ENCODE measurements around the gene INHBB.

INHBB gene

GRCh38 chr2:120347396-120348060, 1.6 kb downstream of the INHBB start:
- DNase-seq (ENCODE audit: extremely low spot score): no peak
- no peak for TF ChIP-seq CTCF (IDR thresholded peaks at IDR 0.05; ENCODE audit: control extremely low read depth, extremely low read depth, low read depth, missing control alignments)
- CTCF ChIA-PET: interaction anchor here (2.7 kb wide), 1 partner anchor 34 kb away, joined by 7 read pairs; no protein-coding TSS in a partner anchor
- POLR2A ChIA-PET: no interaction called here

- ChIA-PET CTCF (interaction anchor here (2.7 kb wide), 1 partner anchor 35 kb away, joined by 7 read pairs; no protein-coding TSS in a partner anchor), POLR2A (no interaction called here)
- no peak for DNase-seq (ENCODE audit: extremely low spot score)
- no peak for TF ChIP-seq CTCF (IDR thresholded peaks at IDR 0.05; ENCODE audit: control extremely low read depth, extremely low read depth, low read depth, missing control alignments)
Observed at GRCh38 chr2:120348134-120348736, 2.3 kb downstream of the INHBB start.

- ChIA-PET CTCF (interaction anchor here (2.7 kb wide), 1 partner anchor 36 kb away, joined by 7 read pairs; no protein-coding TSS in a partner anchor), POLR2A (no interaction called here)
- TF ChIP-seq CTCF (IDR thresholded peaks at IDR 0.05; ENCODE audit: control extremely low read depth, extremely low read depth, low read depth, missing control alignments): no peak
- no peak for DNase-seq (ENCODE audit: extremely low spot score)
Observed at GRCh38 chr2:120348737-120349439, 3.0 kb downstream of the INHBB start.

GRCh38 chr2:120349440-120349921, 3.5 kb downstream of the INHBB start:
- POLR2A ChIA-PET: no interaction called here
- no peak for DNase-seq (ENCODE audit: extremely low spot score)
- CTCF ChIA-PET: no interaction called here
- TF ChIP-seq CTCF (IDR thresholded peaks at IDR 0.05; ENCODE audit: control extremely low read depth, extremely low read depth, low read depth, missing control alignments): no peak

- ChIA-PET CTCF (no interaction called here), POLR2A (no interaction called here)
- no peak for TF ChIP-seq CTCF (IDR thresholded peaks at IDR 0.05; ENCODE audit: control extremely low read depth, extremely low read depth, low read depth, missing control alignments)
- DNase-seq (ENCODE audit: extremely low spot score): no peak
Observed at GRCh38 chr2:120350080-120350479, 4.1 kb downstream of the INHBB start.

GRCh38 chr2:120350801-120351320, 4.9 kb downstream of the INHBB start:
- CTCF ChIA-PET: no interaction called here
- no peak for TF ChIP-seq CTCF (IDR thresholded peaks at IDR 0.05; ENCODE audit: control extremely low read depth, extremely low read depth, low read depth, missing control alignments)

More at GRCh38 chr2:120350801-120351320, 4.9 kb downstream of the INHBB start:
- POLR2A ChIA-PET: no interaction called here
- no peak for DNase-seq (ENCODE audit: extremely low spot score)

All from GM10248 (cell line).